GM18873 (cell line): Measurements from ENCODE around the gene IRX4.
"Not testable (repeated sequence)": the region's sequence is repeated elsewhere in the genome, so short reads cannot be mapped to it uniquely, and the experiment has no call there.

Source experiments
- ATAC-seq: cut with Tn5 transposase; IDR thresholded peaks from one replicate; pipeline ENCODE4 v1.9.1; 2021; ENCODE audit warnings: mild to moderate bottlenecking, moderate library complexity, moderate number of reproducible peaks; ENCODE audit not compliant: unreplicated experiment, low FRiP score

The IRX4 gene

DNA sequence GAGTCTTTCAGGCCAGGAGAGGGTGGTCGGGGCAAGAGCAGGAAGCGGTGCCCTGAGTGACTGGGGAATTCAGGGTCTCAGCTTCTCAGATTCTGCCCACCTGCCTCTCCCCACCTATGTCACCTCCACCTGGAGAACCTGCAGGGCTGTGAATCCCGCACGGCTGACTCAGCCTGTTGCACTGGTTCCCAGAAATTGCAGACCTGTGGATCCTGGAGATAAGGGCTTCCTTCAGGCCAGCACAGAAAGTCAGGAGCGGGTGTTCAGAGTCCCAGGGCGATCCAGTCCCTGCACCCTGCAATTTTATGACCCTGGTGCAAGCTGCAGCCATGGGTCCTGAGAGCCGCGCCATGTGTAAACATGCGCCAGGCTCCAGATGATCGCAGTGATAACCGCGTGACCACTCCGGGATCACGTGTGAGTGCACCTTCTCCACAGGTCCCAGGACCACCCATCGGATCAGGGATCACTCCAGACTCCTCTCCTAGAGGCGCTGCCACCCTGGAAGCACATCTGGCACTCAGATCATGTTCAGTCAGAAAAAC is 17.8 kb downstream of the IRX4 start:
- ATAC-seq: no peak

DNA sequence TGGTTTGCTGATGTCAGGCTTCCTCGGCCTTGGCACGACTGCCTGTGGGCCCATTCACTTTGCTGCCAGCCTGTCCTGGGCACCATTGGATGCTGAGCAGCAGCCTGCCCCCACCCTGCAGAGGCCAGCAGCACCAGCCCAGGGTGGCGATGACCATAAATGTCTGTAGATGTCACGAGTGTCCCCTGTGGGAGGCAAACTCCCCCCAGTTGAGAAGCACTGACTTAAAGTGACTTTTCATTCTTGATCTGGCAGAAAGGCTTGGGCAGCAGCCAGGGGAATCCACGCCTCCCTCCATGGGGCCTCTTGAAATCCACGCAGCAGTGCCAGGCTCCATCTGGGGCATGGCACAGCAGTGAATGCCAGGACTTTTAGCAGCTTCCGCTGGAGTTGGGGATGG is 21.8 kb downstream of the IRX4 start:
- no peak for ATAC-seq

DNA sequence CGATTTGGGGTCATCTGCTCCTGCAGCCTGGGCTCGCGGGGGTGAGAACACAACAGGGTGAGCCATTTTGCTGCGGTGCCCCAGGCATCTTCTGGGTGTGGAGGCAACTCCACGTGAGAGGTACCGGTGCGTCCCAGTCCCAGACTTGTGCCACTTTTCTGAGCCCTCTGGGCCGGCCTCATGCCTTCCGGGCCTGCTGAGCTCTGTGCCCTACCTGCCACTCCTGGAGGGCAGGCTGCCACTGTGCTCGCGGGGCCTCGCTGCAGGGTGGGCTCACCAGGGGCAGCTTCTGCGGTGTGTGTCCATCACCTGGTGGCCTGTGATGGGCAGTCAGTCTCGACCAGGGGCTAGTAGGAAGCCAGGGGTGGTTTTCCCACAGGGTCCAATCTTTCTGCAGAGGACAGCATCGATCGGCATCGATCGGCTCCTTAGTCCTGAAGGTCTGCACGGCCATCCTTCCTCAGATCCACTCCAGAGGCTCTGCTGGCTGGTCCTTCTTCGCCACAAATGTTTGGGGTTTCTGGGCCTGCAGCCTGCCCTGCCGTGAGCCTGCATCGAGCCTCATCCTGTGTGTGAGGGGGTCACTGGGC is 22.6 kb downstream of the IRX4 start:
- no peak for ATAC-seq

GRCh38 chr5:1859099-1859498 is 23.6 kb downstream of the IRX4 start:
- ATAC-seq: no peak

DNA sequence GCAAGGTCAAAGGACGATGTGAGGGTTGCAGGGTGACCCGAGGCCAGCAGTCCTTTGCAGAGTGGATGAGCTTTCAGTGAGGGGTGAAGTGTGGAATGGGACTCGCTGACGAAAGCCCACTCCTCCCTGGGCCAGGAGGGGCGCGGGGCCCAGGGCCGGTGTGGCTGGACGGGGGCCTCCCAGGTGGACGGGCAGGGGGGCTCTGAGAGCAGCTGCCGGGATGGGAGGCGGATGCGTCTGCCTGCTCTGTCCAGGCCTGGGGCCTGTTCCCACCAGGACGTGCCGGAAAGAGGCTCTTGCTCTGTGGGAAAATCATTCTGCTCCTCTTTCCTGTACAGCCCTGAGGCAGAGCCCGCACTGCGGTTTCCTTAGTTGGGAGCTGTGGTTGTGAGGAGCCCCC is 24.3 kb downstream of the IRX4 start:
- no peak for ATAC-seq

DNA sequence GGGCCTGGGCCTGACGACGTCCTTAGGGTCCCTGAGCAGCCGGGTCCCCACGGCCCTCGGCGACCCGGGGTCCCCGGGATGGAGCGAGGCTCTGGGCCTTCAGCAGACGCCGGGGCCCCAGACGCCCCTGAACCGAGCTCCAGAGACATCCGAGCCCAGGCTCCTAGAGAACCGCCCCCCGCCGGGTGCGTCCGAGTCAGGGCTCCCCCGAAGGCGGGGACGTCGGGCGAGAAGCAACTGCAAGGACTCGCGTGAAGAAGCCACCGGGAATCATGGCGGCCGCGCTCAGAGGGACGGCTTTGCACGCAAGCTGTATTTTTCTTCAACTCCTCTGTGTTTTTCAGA is 25.5 kb downstream of the IRX4 start:
- ATAC-seq: no peak

- ATAC-seq: no peak
These were observed 26.0 kb downstream of the IRX4 start for GRCh38 chr5:1856596-1857255.

DNA sequence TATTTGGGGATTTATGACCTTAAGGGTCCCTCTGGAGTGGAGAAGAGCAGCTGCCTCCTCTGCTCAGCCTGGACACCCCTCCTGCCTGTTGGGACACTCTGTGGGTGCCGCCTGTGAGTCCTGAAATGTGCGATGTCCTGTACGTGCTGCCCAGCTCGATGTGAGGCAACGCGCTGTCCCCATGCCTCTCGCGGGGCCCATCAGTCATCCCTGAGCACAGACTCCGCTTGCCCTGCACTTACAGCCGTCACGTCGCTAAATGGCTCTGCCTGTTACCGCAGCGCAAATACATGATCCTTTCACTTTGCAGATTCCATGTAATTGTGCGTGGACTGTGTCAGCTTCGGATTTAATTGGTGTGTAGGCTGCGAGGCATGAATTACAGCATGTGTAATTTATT is 27.1 kb downstream of the IRX4 start:
- no peak for ATAC-seq

DNA sequence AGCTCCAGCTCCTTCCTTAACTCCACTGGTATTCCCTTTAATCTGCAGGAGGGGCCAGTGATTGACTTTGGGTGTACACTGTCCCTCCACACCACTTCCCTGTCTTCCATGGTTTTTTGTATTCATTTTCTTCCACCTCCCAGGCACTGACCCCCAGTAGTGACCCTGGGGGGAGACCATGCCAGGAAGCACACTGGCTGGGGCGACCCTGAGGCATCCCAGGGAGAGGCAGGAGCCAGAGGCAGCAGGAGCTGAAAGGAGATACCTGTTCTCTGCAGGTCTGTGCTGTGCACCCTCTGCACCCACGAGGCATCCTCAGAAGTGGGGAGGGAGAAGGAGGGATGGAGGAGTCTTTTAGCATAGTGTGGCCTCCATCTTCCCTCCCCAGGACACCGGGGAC is 27.6 kb downstream of the IRX4 start:
- no peak for ATAC-seq

GRCh38 chr5:1853531-1853930 is 29.2 kb downstream of the IRX4 start:
- ATAC-seq: no peak

DNA sequence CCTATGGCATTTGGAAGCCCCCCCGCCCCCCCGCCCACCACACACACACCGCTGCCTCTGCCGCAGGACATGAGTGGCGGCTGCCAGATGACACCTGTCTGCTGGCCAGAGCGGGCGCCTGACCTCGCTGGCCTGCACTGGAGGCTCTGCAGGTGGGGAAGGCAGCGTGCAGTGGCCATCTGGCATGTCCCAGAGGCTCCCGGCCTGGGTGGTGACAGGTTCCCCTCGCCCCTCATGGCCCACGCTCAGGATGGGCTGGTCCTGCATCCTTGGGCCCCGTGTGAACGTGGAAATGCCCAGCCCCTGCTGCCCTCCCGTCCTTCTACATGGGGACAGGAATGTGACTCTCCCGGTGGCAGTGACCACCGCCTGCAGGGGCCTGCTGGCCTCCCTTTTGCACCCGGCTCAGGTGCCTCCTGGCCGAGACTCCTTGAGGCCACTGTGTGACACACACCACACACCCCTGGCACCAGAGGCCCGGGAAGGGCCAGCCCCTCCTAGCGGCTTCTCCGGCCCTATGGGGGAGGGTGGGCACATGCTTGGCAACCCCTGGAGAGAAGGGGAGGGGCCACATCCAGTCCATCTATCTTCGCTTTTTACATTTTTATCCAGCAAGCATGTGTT is 30.3 kb downstream of the IRX4 start:
- no peak for ATAC-seq

DNA sequence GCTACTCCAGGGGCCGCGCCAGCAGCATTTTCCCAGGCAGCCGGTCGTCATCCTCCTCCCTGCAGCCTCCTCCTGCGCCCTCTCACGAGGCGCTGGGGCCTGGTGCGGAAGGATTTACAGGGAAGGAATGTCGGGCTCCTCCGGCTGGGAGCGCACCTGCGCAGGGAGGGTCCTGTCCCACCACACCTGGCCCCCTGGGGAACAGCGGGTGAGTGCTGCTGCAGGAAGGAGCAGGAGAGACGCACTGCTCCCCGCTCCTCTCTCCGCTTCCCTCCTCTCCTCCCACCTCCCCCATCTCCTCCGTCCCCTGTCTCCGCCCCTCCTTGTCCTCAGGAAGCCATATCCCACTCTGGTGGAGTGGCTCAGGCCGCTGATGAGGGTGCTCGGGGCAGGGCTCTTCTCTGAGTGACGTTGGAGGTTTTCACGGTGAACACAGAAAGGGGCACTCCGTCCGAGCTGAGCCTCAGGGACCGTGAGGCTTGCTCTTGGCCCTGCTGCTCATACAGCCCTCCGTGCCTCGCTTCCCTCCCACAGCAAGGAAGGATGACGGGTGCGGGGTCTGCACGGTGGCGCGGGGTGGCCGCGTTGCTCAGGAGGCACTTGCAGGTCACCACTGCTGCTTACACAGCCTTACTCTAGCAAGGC is 31.3 kb downstream of the IRX4 start:
- ATAC-seq: no peak

GRCh38 chr5:1850324-1851154 is 32.2 kb downstream of the IRX4 start:
- ATAC-seq: no peak

- ATAC-seq: no peak
These were observed 35.1 kb downstream of the IRX4 start for GRCh38 chr5:1847611-1848010.

DNA sequence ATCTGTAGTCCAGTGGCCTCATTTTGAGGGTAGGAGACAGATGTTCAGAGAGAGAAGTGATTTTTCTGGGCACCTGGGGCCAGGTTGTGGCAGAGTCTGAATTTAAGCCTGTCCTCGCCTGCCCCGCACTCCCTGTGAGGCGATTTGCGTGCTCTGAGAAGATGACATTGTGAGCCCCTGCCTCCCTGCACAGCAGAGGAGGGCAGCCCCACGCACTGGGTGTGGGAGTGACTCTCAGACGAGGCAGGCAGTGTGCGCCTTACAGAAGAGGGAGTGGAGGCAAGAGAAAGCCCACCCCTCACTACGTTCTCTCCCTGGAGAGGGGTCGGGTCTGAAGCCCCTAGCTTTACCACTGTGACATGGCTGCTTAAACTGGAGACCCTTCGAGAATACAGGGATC is 35.7 kb downstream of the IRX4 start:
- ATAC-seq: no peak

- ATAC-seq: no peak
These were observed 36.1 kb downstream of the IRX4 start for GRCh38 chr5:1846583-1846982.

DNA sequence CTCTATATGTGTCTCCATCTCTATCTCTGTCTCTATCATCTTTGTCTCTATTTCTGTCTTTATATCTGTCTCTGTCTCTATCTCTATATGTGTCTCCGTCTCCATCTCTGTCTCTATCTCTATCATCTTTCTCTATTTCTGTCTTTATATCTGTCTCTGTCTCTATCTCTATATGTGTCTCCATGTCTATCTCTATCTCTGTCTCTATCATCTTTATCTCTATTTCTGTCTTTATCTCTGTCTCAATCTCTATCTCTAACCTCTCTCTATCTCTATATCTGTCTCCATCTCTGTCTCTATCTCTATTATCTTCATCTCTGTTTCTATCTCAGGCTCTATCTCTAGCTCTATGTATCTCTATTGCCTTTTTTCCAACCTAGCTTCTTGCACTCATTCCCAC is 37.0 kb downstream of the IRX4 start:
- no peak for ATAC-seq

DNA sequence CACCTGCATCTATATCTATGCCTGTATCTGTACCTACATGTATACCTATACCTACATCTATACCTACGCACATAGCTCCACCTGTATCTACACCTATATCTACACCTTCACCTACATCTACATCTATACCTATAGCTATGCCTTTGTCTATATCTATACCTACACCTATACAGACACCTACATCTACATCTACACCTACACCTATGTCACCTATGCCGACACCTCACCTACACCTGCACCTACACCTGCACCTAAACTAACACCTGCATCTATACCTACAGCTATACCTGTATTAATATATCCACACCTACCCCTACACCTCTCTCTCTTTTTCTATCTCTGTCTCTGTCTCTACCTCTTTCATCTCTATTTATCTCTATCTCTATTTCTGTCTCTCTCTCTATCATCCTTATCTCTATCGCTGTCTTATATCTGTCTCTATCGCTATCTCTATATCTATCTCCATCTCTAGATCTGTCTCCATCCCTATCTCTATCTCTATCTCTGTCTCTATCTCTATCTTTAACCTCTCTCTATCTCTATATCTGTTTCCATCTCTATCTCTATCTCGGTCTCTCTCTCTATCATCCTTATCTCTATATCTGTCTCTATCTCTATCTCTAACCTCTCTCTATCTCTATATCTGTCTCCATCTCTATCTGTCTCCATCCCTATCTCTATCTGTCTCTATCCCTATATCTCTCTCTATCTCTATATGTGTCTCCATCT is 37.9 kb downstream of the IRX4 start:
- no peak for ATAC-seq

DNA sequence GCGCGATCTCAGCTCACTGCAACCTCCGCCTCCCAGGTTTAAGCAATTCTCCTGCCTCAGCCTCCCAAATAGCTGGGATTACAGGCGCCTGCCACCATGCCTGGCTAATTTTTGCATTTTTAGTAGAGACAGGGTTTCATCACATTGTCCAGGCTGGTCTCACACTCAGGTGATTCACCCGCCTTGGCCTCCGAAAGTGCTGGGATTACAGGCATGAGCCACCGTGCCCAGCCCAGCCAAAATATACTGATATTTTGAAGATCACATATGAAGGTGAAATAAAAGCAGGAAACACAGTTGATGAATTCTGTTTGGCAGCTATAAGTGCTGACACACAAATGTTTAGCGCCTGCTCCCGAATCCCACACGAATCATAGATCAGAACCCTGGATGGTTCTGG is 39.0 kb downstream of the IRX4 start:
- not testable (repeated sequence) for ATAC-seq
